ENCODE results near the gene RAB40C. TPM values are rescaled to one million over a fixed set of nuclear protein-coding genes. Genes with fewer than 3 reads are reported as not detected.

The RAB40C gene
- polyA plus RNA-seq, 1 donor (not counting 4 experiments of a cell fraction or from before 2014, with no cell fraction given) = 4.0 TPM

DNA sequence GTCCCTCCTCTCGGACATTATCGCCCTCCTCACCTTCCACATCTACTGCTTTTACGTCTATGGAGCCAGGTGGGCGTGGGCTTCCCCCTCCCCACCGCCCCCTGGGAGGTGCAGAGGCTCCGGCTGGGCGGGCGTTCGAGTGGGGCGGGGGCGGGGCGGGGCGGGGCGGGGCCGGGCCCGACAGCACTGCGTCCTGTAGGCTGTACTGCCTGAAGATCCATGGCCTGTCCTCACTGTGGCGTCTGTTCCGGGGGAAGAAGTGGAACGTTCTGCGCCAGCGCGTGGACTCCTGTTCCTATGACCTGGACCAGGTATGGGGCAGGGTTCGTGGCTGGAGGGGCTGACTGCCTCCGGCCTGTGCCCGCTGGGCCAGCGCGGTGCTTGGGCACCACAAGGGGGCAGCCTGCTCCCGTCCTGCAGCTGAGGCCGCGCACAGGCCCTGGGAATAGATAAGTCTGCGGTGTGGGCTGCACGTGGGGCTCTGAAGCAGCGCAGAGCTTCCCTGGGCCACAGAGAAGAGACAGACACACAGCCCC lies 10.9 kb upstream of the RAB40C start:
- Histone ChIP-seq H3K27me3 (ENCODE audit: control insufficient read depth, extremely low read depth, insufficient read depth, low read length) (no peaks in the 10 kb centered on the region), H3K4me3 (ENCODE audit: control insufficient read depth in 2 of 3, extremely low read depth in 1 of 3, insufficient read depth in 2 of 3, low read depth in 1 of 3, low read length in 3 of 3) (no peak overlapping the region), H2AFZ (ENCODE audit: control insufficient read depth, low read length) (no peak overlapping the region), H4K20me1 (ENCODE audit: control insufficient read depth, extremely low read depth, insufficient read depth, low read length) (no peaks in the 10 kb centered on the region), H3K27ac (ENCODE audit: control insufficient read depth, insufficient read depth, low read length) (no peak overlapping the region), H3K9me3 (ENCODE audit: control insufficient read depth, low read depth, low read length) (no peaks in the 10 kb centered on the region), H3K36me3 (ENCODE audit: control insufficient read depth in 2 of 2, extremely low read depth in 1 of 2, insufficient read depth in 2 of 2, low read length in 2 of 2) (peaks cover 9% of the 10 kb centered on the region in 2 experiments), H3K9ac (ENCODE audit: control insufficient read depth, extremely low read depth, insufficient read depth, low read length) (no peak overlapping the region), H3K79me2 (ENCODE audit: control insufficient read depth, insufficient read depth, low read length) (no peaks in the 10 kb centered on the region), H3K4me2 (ENCODE audit: control insufficient read depth, extremely low read depth, insufficient read depth, low read depth, low read length) (no peak overlapping the region), H3K4me1 (ENCODE audit: control insufficient read depth, extremely low read depth, insufficient read depth, low read length) (no peaks in the 10 kb centered on the region), H3K9me1 (ENCODE audit: control insufficient read depth, extremely low read depth, insufficient read depth, low read length) (no peaks in the 10 kb centered on the region)
- dilution Hi-C loops (cut with MboI; ENCODE audit: extremely low pct_ligation_motif_present, low sequenced_read_pairs) = no loop called here
- FAIRE-seq (no peak), DNase-seq (ENCODE audit: low read depth, low spot score) (no peak)
- TF ChIP-seq, protein P1, sequence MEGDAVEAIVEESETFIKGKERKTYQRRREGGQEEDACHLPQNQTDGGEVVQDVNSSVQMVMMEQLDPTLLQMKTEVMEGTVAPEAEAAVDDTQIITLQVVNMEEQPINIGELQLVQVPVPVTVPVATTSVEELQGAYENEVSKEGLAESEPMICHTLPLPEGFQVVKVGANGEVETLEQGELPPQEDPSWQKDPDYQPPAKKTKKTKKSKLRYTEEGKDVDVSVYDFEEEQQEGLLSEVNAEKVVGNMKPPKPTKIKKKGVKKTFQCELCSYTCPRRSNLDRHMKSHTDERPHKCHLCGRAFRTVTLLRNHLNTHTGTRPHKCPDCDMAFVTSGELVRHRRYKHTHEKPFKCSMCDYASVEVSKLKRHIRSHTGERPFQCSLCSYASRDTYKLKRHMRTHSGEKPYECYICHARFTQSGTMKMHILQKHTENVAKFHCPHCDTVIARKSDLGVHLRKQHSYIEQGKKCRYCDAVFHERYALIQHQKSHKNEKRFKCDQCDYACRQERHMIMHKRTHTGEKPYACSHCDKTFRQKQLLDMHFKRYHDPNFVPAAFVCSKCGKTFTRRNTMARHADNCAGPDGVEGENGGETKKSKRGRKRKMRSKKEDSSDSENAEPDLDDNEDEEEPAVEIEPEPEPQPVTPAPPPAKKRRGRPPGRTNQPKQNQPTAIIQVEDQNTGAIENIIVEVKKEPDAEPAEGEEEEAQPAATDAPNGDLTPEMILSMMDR (optimal IDR thresholded peaks at IDR 0.05 in 1 of 3, IDR thresholded peaks at IDR 0.05 in 1 of 3, conservative IDR thresholded peaks at IDR 0.05 in 1 of 3; ENCODE audit: extremely low read depth in 1 of 3, insufficient read depth in 2 of 3, low read length in 3 of 3) = peak; percentile 46 to 85 (median 75)
- TF ChIP-seq EZH2 (IDR thresholded peaks at IDR 0.05; ENCODE audit: low read length) = no peak

GRCh38 chr16:580141-580945 lies 9.5 kb upstream of the RAB40C start:
- dilution Hi-C loops (cut with MboI; ENCODE audit: extremely low pct_ligation_motif_present, low sequenced_read_pairs) = no loop called here
- no peak for TF ChIP-seq EZH2 (IDR thresholded peaks at IDR 0.05; ENCODE audit: low read length)
- TF ChIP-seq, protein P1 (optimal IDR thresholded peaks at IDR 0.05 in 1 of 3, IDR thresholded peaks at IDR 0.05 in 1 of 3, conservative IDR thresholded peaks at IDR 0.05 in 1 of 3; ENCODE audit: extremely low read depth in 1 of 3, insufficient read depth in 2 of 3, low read length in 3 of 3) = no peak
- FAIRE-seq (no peak), DNase-seq (ENCODE audit: low read depth, low spot score) (no peak)
- no peak overlapping the region for H3K27ac ChIP-seq (ENCODE audit: control insufficient read depth, insufficient read depth, low read length)
- no peaks in the 10 kb centered on the region for H3K79me2 ChIP-seq (ENCODE audit: control insufficient read depth, insufficient read depth, low read length)
- H3K9ac ChIP-seq (ENCODE audit: control insufficient read depth, extremely low read depth, insufficient read depth, low read length) = no peak overlapping the region
- H3K4me2 ChIP-seq (ENCODE audit: control insufficient read depth, extremely low read depth, insufficient read depth, low read depth, low read length) = no peak overlapping the region
- H2AFZ ChIP-seq (ENCODE audit: control insufficient read depth, low read length) = no peak overlapping the region
- H3K4me1 ChIP-seq (ENCODE audit: control insufficient read depth, extremely low read depth, insufficient read depth, low read length) = no peaks in the 10 kb centered on the region
- no peaks in the 10 kb centered on the region for H3K9me3 ChIP-seq (ENCODE audit: control insufficient read depth, low read depth, low read length)
- H3K36me3 ChIP-seq (ENCODE audit: control insufficient read depth in 2 of 2, extremely low read depth in 1 of 2, insufficient read depth in 2 of 2, low read length in 2 of 2) = peaks cover 0 to 7% of the 10 kb centered on the region in 2 experiments
- H3K9me1 ChIP-seq (ENCODE audit: control insufficient read depth, extremely low read depth, insufficient read depth, low read length) = no peaks in the 10 kb centered on the region
- H3K4me3 ChIP-seq (ENCODE audit: control insufficient read depth in 2 of 3, extremely low read depth in 1 of 3, insufficient read depth in 2 of 3, low read depth in 1 of 3, low read length in 3 of 3) = no peak overlapping the region
- peaks cover under 1% of the 10 kb centered on the region for H3K27me3 ChIP-seq (ENCODE audit: control insufficient read depth, extremely low read depth, insufficient read depth, low read length)
- H4K20me1 ChIP-seq (ENCODE audit: control insufficient read depth, extremely low read depth, insufficient read depth, low read length) = no peaks in the 10 kb centered on the region

Data from keratinocyte (primary cell).